Cardiac fibroblast (primary cell): ENCODE measurements around the gene TMEM38A.

Experiments
- DNase-seq, 2 donors: peaks; one replicate each; pipeline versions ENCODE4 v3.0.0 to v3.0.0-alpha.2; 2010; ENCODE audit warnings: low read depth in 2 of 2
- H3K4me3 ChIP-seq, 2 donors: replicated peaks in 1 of 2; 1 replicate in 1 of 2; 2 replicates in 1 of 2; pipeline ENCODE4 v1.5.1; 2011; ENCODE audit warnings: low read depth in 2 of 2, low read length in 2 of 2, mild to moderate bottlenecking in 2 of 2, moderate library complexity in 1 of 2
- TF ChIP-seq, protein P1 (sequence below): IDR thresholded peaks from one replicate; pipeline ENCODE4 v1.5.1; 2011; ENCODE audit warnings: low read depth, mild to moderate bottlenecking, low read length, inconsistent platforms

TMEM38A gene

DNA sequence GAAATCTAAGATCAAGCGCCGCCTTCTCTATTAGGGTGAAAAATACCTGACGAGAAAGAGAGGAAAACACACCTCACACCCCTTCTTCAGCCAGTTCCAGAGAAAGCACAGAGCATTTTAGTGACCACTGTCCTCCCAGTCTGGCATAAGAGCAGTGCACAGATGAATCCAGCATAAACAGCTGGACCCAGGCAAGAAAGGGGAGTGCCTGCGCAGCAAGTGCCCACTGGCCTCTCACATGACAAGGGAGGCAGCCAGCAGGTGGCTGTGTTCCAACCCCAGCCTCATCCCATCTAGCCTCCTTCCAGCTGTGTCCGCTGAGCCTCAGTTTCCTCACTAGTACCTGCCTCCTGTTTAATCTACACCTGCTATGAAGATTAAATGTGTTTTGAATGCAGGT lies 40.9 kb upstream of the TMEM38A start:
- DNase-seq = no peak
- H3K4me3 ChIP-seq = no peak overlapping the region
- TF ChIP-seq, protein P1, sequence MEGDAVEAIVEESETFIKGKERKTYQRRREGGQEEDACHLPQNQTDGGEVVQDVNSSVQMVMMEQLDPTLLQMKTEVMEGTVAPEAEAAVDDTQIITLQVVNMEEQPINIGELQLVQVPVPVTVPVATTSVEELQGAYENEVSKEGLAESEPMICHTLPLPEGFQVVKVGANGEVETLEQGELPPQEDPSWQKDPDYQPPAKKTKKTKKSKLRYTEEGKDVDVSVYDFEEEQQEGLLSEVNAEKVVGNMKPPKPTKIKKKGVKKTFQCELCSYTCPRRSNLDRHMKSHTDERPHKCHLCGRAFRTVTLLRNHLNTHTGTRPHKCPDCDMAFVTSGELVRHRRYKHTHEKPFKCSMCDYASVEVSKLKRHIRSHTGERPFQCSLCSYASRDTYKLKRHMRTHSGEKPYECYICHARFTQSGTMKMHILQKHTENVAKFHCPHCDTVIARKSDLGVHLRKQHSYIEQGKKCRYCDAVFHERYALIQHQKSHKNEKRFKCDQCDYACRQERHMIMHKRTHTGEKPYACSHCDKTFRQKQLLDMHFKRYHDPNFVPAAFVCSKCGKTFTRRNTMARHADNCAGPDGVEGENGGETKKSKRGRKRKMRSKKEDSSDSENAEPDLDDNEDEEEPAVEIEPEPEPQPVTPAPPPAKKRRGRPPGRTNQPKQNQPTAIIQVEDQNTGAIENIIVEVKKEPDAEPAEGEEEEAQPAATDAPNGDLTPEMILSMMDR = no peak

DNA sequence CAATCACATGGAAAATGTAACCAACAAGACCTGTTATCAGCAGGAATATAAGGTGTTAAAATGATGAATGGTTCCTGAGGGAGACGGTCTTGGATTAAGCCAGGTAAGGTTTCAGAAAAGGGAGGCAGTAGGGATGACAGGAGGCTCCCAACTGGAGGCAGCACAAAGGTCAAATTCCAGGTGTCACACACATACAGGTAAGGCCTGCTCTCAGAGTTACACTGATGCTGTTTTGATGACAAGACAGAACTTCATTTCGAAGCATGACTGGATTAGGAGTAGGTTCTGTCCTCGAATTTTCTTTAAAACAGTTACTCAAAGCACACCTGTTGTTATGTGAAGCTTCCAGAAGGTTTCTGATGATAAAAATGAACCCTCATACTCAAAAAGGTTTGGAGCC lies 40.4 kb upstream of the TMEM38A start:
- TF ChIP-seq, protein P1 = no peak
- DNase-seq = no peak
- no peak overlapping the region for H3K4me3 ChIP-seq

DNA sequence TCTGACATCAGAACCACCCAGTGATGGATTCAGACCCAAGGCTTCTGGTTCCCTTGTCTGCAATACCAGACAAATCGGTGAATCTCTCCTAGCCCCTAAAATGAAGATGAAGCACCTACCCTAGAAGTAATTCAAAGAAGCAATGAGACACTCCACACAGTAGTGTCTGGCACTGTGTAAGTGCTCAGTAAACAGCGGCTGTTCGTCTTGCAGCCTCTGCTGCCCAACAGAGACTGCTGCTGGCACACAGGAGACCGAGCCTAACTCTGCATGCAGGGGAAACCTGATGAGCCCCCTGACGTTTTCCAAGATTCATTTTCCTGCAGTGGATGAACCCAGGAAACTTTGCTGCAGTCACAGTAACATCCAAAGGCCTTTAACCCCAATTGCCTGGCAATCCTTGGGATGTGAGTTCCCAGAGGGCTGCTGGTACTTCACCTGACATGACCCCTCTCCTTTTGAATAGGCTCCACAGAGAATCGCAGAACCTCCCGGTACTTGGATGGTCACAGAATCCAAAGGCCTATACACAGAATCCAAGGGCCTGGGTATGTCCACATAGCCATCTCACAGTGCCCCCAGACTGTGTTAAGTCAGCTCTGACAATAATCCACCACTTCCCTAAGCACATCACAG lies 39.7 kb upstream of the TMEM38A start:
- TF ChIP-seq, protein P1 = no peak
- no peak overlapping the region for H3K4me3 ChIP-seq
- no peak for DNase-seq

DNA sequence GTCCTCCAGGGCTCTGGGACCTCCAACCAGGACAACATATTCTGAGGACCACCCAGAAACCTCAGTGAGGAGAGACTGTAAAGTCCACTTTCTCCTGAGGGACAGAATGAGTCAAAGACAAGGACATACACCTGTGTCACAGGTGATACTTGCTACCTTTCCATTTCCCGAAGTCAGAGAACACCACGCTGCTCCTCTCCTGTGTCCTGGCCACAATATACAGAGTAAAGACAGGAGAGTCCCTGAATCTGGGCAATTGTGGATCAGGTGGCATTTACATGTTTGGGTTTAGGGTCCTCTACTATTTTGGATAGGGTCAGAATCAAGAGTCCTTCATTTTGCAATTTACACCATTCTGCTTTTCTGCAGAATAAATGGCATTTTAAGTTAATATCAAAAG lies 37.9 kb upstream of the TMEM38A start:
- no peak overlapping the region for H3K4me3 ChIP-seq
- TF ChIP-seq, protein P1 = no peak
- no peak for DNase-seq

DNA sequence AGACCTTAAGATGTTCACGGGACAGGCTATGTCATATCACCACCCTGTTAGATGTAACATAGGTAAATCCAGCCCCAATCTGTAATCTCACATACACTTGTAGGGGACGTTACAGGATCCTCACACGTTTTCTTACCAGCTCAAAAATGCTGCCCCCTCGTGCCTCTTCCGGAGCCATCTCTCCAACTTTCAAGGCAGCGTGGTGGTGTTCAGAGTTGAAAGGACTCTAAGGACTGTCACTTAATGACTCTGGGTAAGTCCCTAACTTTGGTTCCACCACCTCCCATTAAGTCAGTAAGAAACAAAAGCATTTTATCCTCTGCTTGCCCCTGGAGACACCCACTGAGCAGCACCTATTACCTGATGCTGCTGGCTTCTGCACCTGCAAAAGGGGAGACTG lies 37.4 kb upstream of the TMEM38A start:
- H3K4me3 ChIP-seq = no peak overlapping the region
- TF ChIP-seq, protein P1 = no peak
- DNase-seq = no peak

DNA sequence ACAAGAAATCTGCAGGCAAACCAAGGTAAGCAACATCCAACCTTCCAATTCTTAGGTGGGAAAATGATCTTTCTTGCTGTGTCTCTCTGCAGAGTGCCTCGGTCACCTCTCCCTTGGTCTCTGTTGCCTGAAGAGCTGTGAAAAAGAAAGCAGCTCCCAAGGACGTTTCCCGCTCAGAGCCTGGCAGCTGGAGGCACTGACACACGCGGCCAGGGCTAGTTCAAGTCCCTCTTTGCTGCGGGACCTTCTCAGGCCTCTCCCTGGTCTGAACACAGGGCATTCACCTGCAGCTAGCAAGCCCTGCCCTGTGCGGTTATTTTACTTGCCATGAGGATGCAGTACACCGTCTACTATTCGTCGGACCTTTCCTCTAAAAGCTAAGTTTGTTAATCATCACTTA lies 36.7 kb upstream of the TMEM38A start:
- TF ChIP-seq, protein P1 = no peak
- no peak overlapping the region for H3K4me3 ChIP-seq
- DNase-seq = no peak
